DMS79 treated with DMSO at 0.1 percent for 48 hours (cell line): ENCODE measurements around the gene SBF2.
"Not testable (repeated sequence)": the region's sequence is repeated elsewhere in the genome, so short reads cannot be mapped to it uniquely, and the experiment has no call there.

Experiments used
- DNase-seq: peaks from one replicate; lab custom pipeline; 2025; lab: John Stamatoyannopoulos, UW

SBF2 gene

GRCh38 chr11:10064828-10065227, 229.2 kb downstream of the SBF2 start:
- DNase-seq = no peak

- DNase-seq = no peak
Measured at GRCh38 chr11:10058356-10058755, 235.7 kb downstream of the SBF2 start.

- no peak for DNase-seq
Measured at GRCh38 chr11:10051868-10052586, 242.0 kb downstream of the SBF2 start.

GRCh38 chr11:10050561-10050960, 243.5 kb downstream of the SBF2 start:
- no peak for DNase-seq

- DNase-seq = no peak
Measured at GRCh38 chr11:10049756-10050155, 244.3 kb downstream of the SBF2 start.

GRCh38 chr11:10048350-10048749, 245.7 kb downstream of the SBF2 start:
- no peak for DNase-seq

GRCh38 chr11:10044618-10045017, 249.4 kb downstream of the SBF2 start:
- no peak for DNase-seq

GRCh38 chr11:10042699-10043098, 251.3 kb downstream of the SBF2 start:
- no peak for DNase-seq

- DNase-seq = no peak
Measured at GRCh38 chr11:10041748-10042446, 252.1 kb downstream of the SBF2 start.

- DNase-seq = no peak
Measured at GRCh38 chr11:10041332-10041731, 252.7 kb downstream of the SBF2 start.

GRCh38 chr11:10038521-10039302, 255.3 kb downstream of the SBF2 start:
- DNase-seq = no peak

GRCh38 chr11:10035932-10036331, 258.1 kb downstream of the SBF2 start:
- not testable (repeated sequence) for DNase-seq

GRCh38 chr11:10032935-10033334, 261.1 kb downstream of the SBF2 start:
- DNase-seq = no peak

GRCh38 chr11:10030122-10030490, 263.9 kb downstream of the SBF2 start:
- no peak for DNase-seq

- no peak for DNase-seq
Measured at GRCh38 chr11:10029386-10030121, 264.5 kb downstream of the SBF2 start.

GRCh38 chr11:10026514-10026913, 267.5 kb downstream of the SBF2 start:
- no peak for DNase-seq

GRCh38 chr11:10023212-10023611, 270.8 kb downstream of the SBF2 start:
- no peak for DNase-seq

GRCh38 chr11:10022764-10023163, 271.3 kb downstream of the SBF2 start:
- no peak for DNase-seq

GRCh38 chr11:10021563-10021962, 272.5 kb downstream of the SBF2 start:
- DNase-seq = no peak

GRCh38 chr11:10019906-10020682, 273.9 kb downstream of the SBF2 start:
- DNase-seq = peak; percentile 55

- no peak for DNase-seq
Measured at GRCh38 chr11:10017911-10018310, 276.1 kb downstream of the SBF2 start.
